Lung (tissue), 12 donors: ENCODE measurements around the gene MS4A4A. TPM values are rescaled to one million over a fixed set of nuclear protein-coding genes. Genes with fewer than 3 reads are reported as not detected.
A peak's percentile ranks its signal among the peaks of the same experiment; 100 is the strongest.

Experiments used
- ATAC-seq: fragments of 200-7000 bp; cut with Tn5 transposase; one replicate; pipeline ENCODE4 v1.9.1; 2020; ENCODE audit warnings: moderate number of reproducible peaks; ENCODE audit not compliant: insufficient read depth, low FRiP score
- DNase-seq, 3 donors: peaks; one replicate each; pipeline ENCODE4 v3.0.0-alpha.2; 2013 to 2017
- H3K27ac ChIP-seq, 2 donors: one replicate each; pipeline ENCODE4 v1.5.1; 2013; ENCODE audit warnings: mild to moderate bottlenecking in 2 of 2, moderate library complexity in 2 of 2, control low read depth in 1 of 2, inconsistent platforms in 1 of 2, low read depth in 1 of 2, low read length in 1 of 2
- H3K27me3 ChIP-seq, 3 donors: one replicate each; pipeline ENCODE4 v1.5.1; 2013; ENCODE audit warnings: low read length in 2 of 3; ENCODE audit not compliant: control insufficient read depth in 3 of 3, insufficient read depth in 3 of 3
- H3K36me3 ChIP-seq, 4 donors: one replicate each; pipeline ENCODE4 v1.5.1; 2013; ENCODE audit warnings: low read length in 4 of 4, mild to moderate bottlenecking in 1 of 4, moderate library complexity in 1 of 4; ENCODE audit not compliant: control insufficient read depth in 4 of 4, insufficient read depth in 4 of 4
- H3K4me1 ChIP-seq, 5 donors: one replicate each; pipeline ENCODE4 v1.5.1; 2013; ENCODE audit warnings: low read length in 5 of 5, mild to moderate bottlenecking in 2 of 5, moderate library complexity in 1 of 5; ENCODE audit not compliant: control insufficient read depth in 5 of 5, insufficient read depth in 5 of 5
- H3K4me3 ChIP-seq: one replicate; pipeline ENCODE4 v1.5.1; 2013; ENCODE audit warnings: mild to moderate bottlenecking, control low read depth, moderate library complexity
- H3K9ac ChIP-seq, 2 donors: one replicate each; pipeline ENCODE4 v1.5.1; 2013; ENCODE audit warnings: low read length in 2 of 2, control low read depth in 1 of 2; ENCODE audit not compliant: insufficient read depth in 1 of 2
- H3K9me3 ChIP-seq, 4 donors: one replicate each; pipeline ENCODE4 v1.5.1; 2013; ENCODE audit warnings: low read length in 3 of 4, mild to moderate bottlenecking in 1 of 4, moderate library complexity in 1 of 4; ENCODE audit not compliant: control insufficient read depth in 4 of 4, insufficient read depth in 3 of 4
- WGBS, 2 donors: extraction: QIAGEN DNeasy Blood & Tissue Kit; methylation state at CpG; one replicate each; pipeline ENCODE4 v1.1.7; 2013; 5-methylcytosine and 5-hydroxymethylcytosine counted together
- polyA plus RNA-seq, 2 donors: library from polyadenylated mRNA; stranded (reverse); fragments of 200-250 nt; gene quantifications; one replicate each; pipeline ENCODE4 v1.2.1, GENCODE V29; 2013
- total RNA-seq, 2 donors: library from RNA; depleted of rRNA in 1 of 2; stranded (reverse); fragments of >200 nt in 1 of 2; gene quantifications; one replicate each; pipeline ENCODE4 v1.2.1, GENCODE V29; 2014 to 2021
- TF ChIP-seq, protein P1 (sequence below): IDR thresholded peaks from 2 replicates; pipeline ENCODE4 v1.5.1; 2012; ENCODE audit warnings: mild to moderate bottlenecking; ENCODE audit errors: control extremely low read depth, extremely low read depth
- donor health status: control.
- donor health status: control.
- donor health status: Bipolar disorder and iron deficiency.
- donor health status: healthy.
- donor health status: DM: yes; HTN: yes; CAD: no.

Gene MS4A4A
- total and polyA plus RNA-seq, 4 donors, result 11.1 to 155 (median 32.8) TPM

DNA sequence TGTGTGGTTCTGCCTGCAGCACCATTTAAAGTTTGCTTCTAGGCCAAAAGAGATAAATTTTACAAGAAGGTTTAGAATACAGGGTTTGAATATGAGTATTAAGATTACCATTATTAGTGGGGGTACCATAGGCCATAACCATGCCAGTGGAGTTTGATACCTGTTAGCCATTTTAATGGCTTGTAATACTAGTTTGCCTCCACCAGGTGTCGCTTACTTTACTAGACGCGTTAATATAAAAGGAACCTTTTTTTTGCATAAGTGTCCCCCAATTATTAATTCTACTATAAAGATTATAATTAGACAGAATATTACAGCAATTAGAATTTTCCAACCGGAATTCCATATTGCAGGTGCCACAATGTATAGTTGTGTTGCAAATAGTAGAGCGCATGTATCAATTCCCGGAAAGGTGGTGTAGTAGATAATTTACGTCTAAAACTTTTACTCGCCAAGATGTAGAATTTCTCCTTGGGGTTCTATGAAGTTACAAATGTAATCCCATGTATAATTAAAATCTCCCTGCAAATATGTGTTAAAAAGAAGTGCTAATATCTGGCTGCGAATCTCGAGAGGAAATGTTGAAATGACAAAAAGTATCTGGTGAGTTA is 62.7 kb downstream of the MS4A4A start:
- Histone ChIP-seq H3K4me3 (no peak overlapping the region), H3K9me3 (no peaks in the 10 kb centered on the region), H3K27me3 (no peaks in the 10 kb centered on the region), H3K36me3 (no peaks in the 10 kb centered on the region), H3K4me1 (no peaks in the 10 kb centered on the region), H3K9ac (no peak overlapping the region), H3K27ac (no peak overlapping the region)
- no peak for DNase-seq
- TF ChIP-seq, protein P1, sequence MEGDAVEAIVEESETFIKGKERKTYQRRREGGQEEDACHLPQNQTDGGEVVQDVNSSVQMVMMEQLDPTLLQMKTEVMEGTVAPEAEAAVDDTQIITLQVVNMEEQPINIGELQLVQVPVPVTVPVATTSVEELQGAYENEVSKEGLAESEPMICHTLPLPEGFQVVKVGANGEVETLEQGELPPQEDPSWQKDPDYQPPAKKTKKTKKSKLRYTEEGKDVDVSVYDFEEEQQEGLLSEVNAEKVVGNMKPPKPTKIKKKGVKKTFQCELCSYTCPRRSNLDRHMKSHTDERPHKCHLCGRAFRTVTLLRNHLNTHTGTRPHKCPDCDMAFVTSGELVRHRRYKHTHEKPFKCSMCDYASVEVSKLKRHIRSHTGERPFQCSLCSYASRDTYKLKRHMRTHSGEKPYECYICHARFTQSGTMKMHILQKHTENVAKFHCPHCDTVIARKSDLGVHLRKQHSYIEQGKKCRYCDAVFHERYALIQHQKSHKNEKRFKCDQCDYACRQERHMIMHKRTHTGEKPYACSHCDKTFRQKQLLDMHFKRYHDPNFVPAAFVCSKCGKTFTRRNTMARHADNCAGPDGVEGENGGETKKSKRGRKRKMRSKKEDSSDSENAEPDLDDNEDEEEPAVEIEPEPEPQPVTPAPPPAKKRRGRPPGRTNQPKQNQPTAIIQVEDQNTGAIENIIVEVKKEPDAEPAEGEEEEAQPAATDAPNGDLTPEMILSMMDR, result peak; percentile 2
- WGBS, 2 donors, result 67 to 69% methylated on average over 10 of the region's 10 CpGs
- ATAC-seq, result no peak

DNA sequence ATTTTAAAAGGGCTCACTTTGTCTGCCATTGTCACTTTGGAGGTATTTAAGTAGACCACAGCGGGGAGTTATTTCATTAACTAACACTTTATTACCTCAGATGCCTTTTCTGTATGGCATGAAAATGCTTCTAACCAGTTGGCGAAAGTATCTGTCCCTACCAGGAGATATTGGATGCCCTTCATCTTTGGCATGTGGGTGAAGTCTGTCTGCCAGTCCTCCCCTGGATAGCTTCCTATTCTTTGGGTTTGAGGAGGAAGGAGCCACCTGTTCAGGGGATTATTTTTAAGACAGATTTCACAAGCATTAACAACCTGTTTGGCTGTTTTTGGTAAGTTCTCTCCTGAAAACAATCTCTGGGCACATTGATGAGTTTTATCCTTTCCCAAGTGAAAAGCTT is 63.7 kb downstream of the MS4A4A start:
- ATAC-seq, result no peak
- no peak for DNase-seq
- Histone ChIP-seq H3K36me3 (no peaks in the 10 kb centered on the region), H3K4me3 (no peak overlapping the region), H3K27ac (no peak overlapping the region), H3K4me1 (no peaks in the 10 kb centered on the region), H3K9ac (no peak overlapping the region), H3K27me3 (no peaks in the 10 kb centered on the region), H3K9me3 (peaks cover 0 to under 1% (median 0%) of the 10 kb centered on the region in 4 donors)
- TF ChIP-seq, protein P1, result no peak
- 95 to 98% methylated on average over 2 of the region's 2 CpGs for WGBS, 2 donors

DNA sequence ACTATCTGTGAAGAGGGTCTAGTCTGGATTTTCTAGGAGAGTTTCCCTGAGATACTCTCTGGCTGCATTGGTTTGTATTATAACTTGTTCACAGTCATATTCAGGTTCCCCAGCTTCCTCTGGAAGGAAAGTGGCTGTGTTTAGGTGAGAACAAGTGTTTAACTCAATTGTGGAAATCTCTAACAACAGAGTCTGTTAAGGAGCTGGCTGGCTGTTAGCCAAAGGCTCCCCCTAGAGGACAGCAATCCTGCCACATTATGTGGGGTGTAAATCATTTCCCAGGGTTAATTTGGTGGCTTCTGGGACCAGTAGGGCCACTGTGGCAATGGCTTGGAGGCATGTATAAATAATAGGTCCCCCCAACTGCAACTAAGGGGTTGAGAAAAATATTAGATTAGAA is 65.0 kb downstream of the MS4A4A start:
- H3K4me3 ChIP-seq, result no peak overlapping the region
- no peaks in the 10 kb centered on the region for H3K36me3 ChIP-seq
- TF ChIP-seq, protein P1, result peak; percentile 16
- no peaks in the 10 kb centered on the region for H3K4me1 ChIP-seq
- DNase-seq (peak; percentile 14 to 40 (median 34)), ATAC-seq (no peak)
- H3K9ac ChIP-seq, result no peak overlapping the region
- H3K9me3 ChIP-seq, result peaks cover 0 to 2% (median 0%) of the 10 kb centered on the region in 4 donors
- H3K27me3 ChIP-seq, result no peaks in the 10 kb centered on the region
- no peak overlapping the region for H3K27ac ChIP-seq
